PC-3 (cell line): Measurements from ENCODE around the gene BLOC1S1. TPM values are rescaled to one million over a fixed set of nuclear protein-coding genes. Genes with fewer than 3 reads are reported as not detected.

Experiments used
- ATAC-seq: fragments of 200-7000 bp; cut with Tn5 transposase; 2 replicates; pipeline ENCODE4 v1.9.1; 2020; ENCODE audit warnings: mild to moderate bottlenecking, moderate library complexity
- BruUV-seq: library from RNA; stranded (reverse); fragments of 400-500 nt; replicated peaks from 2 replicates; lab custom pipeline; 2021; lab: Mats Ljungman, UMichigan
- CTCF ChIA-PET: fragments of 300-600 bp; sonication (Branson Sonifier 250); formaldehyde crosslinking; loops from one replicate; lab custom pipeline; 2022; ENCODE audit warnings: antibody characterized with exemption; lab: Charles Lee
- POLR2A ChIA-PET: fragments of 300-600 bp; sonication (Branson Sonifier 250); formaldehyde crosslinking; loops from one replicate; lab custom pipeline; 2022; ENCODE audit warnings: antibody characterized with exemption; ENCODE audit not compliant: unreplicated experiment; lab: Charles Lee
- DNase-seq: peaks from one replicate; pipeline ENCODE4 v3.0.0-alpha.2; 2015
- H2AFZ ChIP-seq: fragments of 300-600 bp; sonication (generic); 2 replicates; pipeline ENCODE4 v1.6.0; 2016; ENCODE audit warnings: antibody characterized with exemption, low read length
- H3F3A ChIP-seq: fragments of 300-600 bp; sonication (generic); one replicate; pipeline ENCODE4 v1.6.0; 2017; ENCODE audit warnings: antibody characterized with exemption, low read length, control low read depth, mild to moderate bottlenecking; ENCODE audit not compliant: unreplicated experiment
- H3K27ac ChIP-seq: fragments of 300-600 bp; sonication (generic); 2 replicates; pipeline ENCODE4 v1.5.1; 2016; ENCODE audit warnings: mild to moderate bottlenecking, low read length
- H3K27me3 ChIP-seq: fragments of 300-600 bp; sonication (generic); 2 replicates; pipeline ENCODE4 v1.6.1; 2016; ENCODE audit warnings: low read length, mixed read lengths
- H3K36me3 ChIP-seq: fragments of 300-600 bp; sonication (generic); 2 replicates; pipeline ENCODE4 v1.6.1; 2016; ENCODE audit warnings: low read depth, mixed run types, low read length, mixed read lengths
- H3K4me1 ChIP-seq: fragments of 300-600 bp; sonication (generic); 2 replicates; pipeline ENCODE4 v1.5.1; 2016; ENCODE audit warnings: low read length; ENCODE audit not compliant: insufficient read depth
- H3K4me2 ChIP-seq: fragments of 300-600 bp; sonication (generic); 2 replicates; pipeline ENCODE4 v1.6.0; 2016; ENCODE audit warnings: low read length
- H3K4me3 ChIP-seq: fragments of 300-600 bp; sonication (generic); 2 replicates; pipeline ENCODE4 v1.5.1; 2016; ENCODE audit warnings: mild to moderate bottlenecking, low read length, mixed read lengths
- H3K79me2 ChIP-seq: fragments of 300-600 bp; sonication (generic); 2 replicates; pipeline ENCODE4 v1.6.1; 2017; ENCODE audit warnings: low read length, mixed read lengths
- H3K9ac ChIP-seq: fragments of 300-600 bp; sonication (generic); 2 replicates; pipeline ENCODE4 v1.6.0; 2016; ENCODE audit warnings: mild to moderate bottlenecking, low read length
- H3K9me2 ChIP-seq: fragments of 300-600 bp; sonication (generic); replicated peaks from 2 replicates; pipeline ENCODE4 v1.6.1; 2016; ENCODE audit warnings: mixed run types, low read length, mixed read lengths
- H3K9me3 ChIP-seq: fragments of 300-600 bp; sonication (generic); 2 replicates; pipeline ENCODE4 v1.6.1; 2016; ENCODE audit warnings: low read length, mixed read lengths
- H4K20me1 ChIP-seq: fragments of 300-600 bp; sonication (generic); 2 replicates; pipeline ENCODE4 v1.6.1; 2016; ENCODE audit warnings: low read length, mixed read lengths
- EZH2 ChIP-seq: fragments of 300-600 bp; sonication (generic); IDR thresholded peaks from one replicate; pipeline ENCODE4 v1.6.1; 2017; ENCODE audit warnings: antibody characterized with exemption, mild to moderate bottlenecking, low read length; ENCODE audit not compliant: unreplicated experiment
- EZH2phosphoT487 ChIP-seq: fragments of 300-600 bp; sonication (generic); IDR thresholded peaks from 2 replicates; pipeline ENCODE4 v1.6.1; 2018; ENCODE audit warnings: mild to moderate bottlenecking, antibody characterized with exemption, low read length, borderline replicate concordance
- intact Hi-C: fragments of 100-400 bp; cut with micrococcal nuclease; formaldehyde crosslinking; loops from 2 replicates; pipeline ENCODE4 v1.9.0; 2023
- total RNA-seq: library from RNA; depleted of rRNA; stranded (reverse); fragments of >200 nt; gene quantifications from 2 replicates; pipeline ENCODE4 v1.2.3, GENCODE V29; 2014
- TF ChIP-seq, protein P1 (sequence below): fragments of 300-600 bp; sonication (generic); conservative IDR thresholded peaks from 2 replicates; pipeline ENCODE4 v1.5.1; 2017; ENCODE audit warnings: antibody characterized with exemption, low read depth, mild to moderate bottlenecking, low read length

Gene BLOC1S1
- total RNA-seq, 1 experiment from 2014 or later = 90.8 TPM

DNA sequence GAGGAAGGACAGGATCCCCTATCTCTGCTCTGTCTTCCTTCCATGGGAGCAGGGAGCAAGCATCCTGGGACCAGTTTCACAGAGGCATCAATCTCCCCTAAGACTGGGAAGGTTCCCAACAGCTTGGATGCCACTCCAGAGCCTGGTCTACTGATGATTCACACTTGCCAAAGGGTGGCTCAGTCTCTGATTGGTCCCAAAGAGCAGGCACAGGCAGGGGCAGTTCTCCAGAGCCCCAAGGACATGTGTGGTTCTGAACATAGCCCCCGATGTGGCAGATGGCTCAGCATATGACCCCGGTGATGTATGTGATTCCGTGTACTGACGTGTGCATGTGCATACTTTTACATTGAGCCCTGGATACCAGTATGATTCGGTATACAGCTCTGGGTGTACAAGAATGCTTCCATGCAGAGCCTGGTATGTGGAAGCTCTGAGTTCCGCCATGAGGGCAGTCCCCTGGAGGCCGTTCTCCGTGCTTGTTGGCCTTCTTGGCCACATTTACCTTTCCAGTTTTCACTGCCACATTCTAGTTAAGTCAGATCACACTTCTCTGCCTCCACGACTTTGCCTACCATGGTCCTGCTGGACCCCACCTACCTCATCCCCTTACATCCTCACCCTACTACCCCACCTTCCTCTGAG, 29.4 kb upstream of the BLOC1S1 start:
- Histone ChIP-seq H4K20me1 (no peaks in the 10 kb centered on the region), H3K4me2 (no peak overlapping the region), H3K36me3 (no peaks in the 10 kb centered on the region), H3K79me2 (no peaks in the 10 kb centered on the region; the same call in 1 of the 2 replicates), H3K27me3 (no peaks in the 10 kb centered on the region), H3K27ac (no peak overlapping the region), H3K4me1 (0 out of 2 replicates have a peak, but pooled peaks cover 7% of the 10 kb centered on the region), H3K4me3 (no peak overlapping the region), H3K9ac (no peak overlapping the region), H3K9me2 (no peaks in the 10 kb centered on the region), H2AFZ (no peak overlapping the region), H3K9me3 (no peaks in the 10 kb centered on the region), H3F3A (no peaks in the 10 kb centered on the region)
- intact Hi-C loops = no loop called here
- CTCF ChIA-PET = no interaction called here
- ATAC-seq (no peak), DNase-seq (no peak)
- BruUV-seq = no TSS peak
- POLR2A ChIA-PET = no interaction called here
- TF ChIP-seq, protein P1, sequence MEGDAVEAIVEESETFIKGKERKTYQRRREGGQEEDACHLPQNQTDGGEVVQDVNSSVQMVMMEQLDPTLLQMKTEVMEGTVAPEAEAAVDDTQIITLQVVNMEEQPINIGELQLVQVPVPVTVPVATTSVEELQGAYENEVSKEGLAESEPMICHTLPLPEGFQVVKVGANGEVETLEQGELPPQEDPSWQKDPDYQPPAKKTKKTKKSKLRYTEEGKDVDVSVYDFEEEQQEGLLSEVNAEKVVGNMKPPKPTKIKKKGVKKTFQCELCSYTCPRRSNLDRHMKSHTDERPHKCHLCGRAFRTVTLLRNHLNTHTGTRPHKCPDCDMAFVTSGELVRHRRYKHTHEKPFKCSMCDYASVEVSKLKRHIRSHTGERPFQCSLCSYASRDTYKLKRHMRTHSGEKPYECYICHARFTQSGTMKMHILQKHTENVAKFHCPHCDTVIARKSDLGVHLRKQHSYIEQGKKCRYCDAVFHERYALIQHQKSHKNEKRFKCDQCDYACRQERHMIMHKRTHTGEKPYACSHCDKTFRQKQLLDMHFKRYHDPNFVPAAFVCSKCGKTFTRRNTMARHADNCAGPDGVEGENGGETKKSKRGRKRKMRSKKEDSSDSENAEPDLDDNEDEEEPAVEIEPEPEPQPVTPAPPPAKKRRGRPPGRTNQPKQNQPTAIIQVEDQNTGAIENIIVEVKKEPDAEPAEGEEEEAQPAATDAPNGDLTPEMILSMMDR = no peak
- TF ChIP-seq EZH2 (no peak), EZH2phosphoT487 (no peak)

DNA sequence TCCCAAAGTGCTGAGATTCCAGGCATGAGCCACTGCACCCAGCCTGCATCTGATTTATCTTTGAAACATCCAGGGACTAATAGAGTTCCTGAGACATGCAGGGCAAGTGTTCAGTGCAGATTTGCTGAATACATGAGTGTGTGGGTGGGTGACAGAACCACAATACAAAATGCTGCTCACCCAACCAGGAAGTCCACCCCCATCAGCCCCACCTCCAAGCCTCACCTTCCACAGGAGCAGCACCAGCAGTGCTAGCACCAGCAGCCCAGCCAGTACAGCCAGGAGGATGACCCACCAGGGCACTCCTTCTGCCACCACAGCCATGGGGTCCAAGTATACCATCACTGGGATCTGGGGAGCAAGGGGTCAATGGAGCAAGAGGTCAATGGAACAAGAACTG, 28.1 kb upstream of the BLOC1S1 start:
- Histone ChIP-seq H3K9me2 (no peaks in the 10 kb centered on the region), H3K27me3 (no peaks in the 10 kb centered on the region), H3F3A (no peaks in the 10 kb centered on the region), H3K79me2 (no peaks in the 10 kb centered on the region; the same call in 1 of the 2 replicates), H3K4me3 (no peak overlapping the region), H2AFZ (no peak overlapping the region), H3K36me3 (no peaks in the 10 kb centered on the region), H3K9me3 (no peaks in the 10 kb centered on the region), H3K9ac (no peak overlapping the region), H3K27ac (no peak overlapping the region), H3K4me1 (no peaks in the 10 kb centered on the region), H3K4me2 (no peak overlapping the region), H4K20me1 (no peaks in the 10 kb centered on the region)
- CTCF ChIA-PET = no interaction called here
- TF ChIP-seq EZH2phosphoT487 (no peak), EZH2 (no peak)
- TF ChIP-seq, protein P1 = no peak
- no TSS peak for BruUV-seq
- POLR2A ChIA-PET = no interaction called here
- DNase-seq = no peak
- intact Hi-C loops = no loop called here
- ATAC-seq = no peak
